ENCODE results near the gene ARF6.
"Not testable (repeated sequence)": the region's sequence is repeated elsewhere in the genome, so short reads cannot be mapped to it uniquely, and the experiment has no call there.

Gene ARF6

GRCh38 chr14:49909016-49909415 lies 16.1 kb downstream of the ARF6 start:
- no peak for DNase-seq

DNA sequence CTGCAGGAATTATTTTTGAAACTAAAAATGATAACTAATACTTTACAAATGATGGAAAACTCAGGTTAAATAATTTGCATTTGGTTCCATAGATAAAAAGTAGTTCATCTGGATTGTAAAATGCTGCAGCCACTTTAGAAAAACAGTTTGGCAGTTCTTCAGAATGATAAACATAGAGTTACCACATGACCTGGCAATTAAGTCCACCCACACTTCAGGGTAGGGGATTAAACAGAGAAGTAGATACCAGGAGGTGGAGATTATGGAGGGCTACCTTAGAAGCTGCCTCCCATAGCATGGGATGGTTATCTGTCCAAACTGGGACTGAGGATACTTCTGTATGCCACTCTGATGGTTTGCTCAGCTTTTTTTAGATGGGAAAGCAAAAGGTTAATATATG lies 22.2 kb downstream of the ARF6 start:
- DNase-seq: no peak

GRCh38 chr14:49918706-49919105 lies 25.8 kb downstream of the ARF6 start:
- DNase-seq: no peak

DNA sequence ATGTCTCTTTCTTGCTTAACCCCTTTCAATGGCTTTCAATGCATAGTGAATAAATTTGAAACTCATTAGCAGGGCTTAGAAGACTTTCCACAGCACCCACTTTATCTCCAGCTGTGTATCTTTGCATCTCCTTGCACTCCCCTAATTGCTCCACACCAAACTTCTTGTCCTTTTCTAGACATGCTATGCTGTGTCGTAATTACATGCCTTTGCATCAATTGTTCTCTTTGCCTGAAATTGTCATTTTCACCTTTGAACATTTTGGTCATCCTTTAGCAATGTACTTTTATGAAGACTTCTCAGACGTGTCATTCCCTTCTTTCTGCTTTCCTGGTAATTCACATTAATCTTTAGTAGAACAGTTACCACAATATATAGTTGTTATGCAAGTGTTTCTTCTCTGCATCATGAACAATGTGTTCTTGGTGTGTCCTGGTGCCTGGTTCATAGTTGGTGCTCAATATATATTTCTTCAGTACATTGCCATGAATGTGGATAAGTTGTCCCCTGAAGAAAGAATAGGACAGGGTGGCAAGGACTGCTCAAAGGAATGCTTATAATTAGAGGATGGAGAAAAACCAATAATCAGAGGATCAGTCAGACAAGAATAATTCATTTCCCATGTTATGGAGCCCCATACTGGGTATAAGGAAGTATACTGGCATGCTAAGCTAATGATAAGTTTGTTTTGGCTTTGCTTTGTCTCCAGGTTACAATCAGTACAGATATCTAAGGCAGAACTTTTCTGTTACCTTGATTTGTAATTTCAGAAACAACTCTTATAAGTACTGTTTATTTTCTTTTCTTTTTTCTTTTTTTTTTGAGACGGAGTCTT lies 27.2 kb downstream of the ARF6 start:
- DNase-seq: no peak

- no peak for DNase-seq
Observed at GRCh38 chr14:49920935-49921334, 28.1 kb downstream of the ARF6 start.

DNA sequence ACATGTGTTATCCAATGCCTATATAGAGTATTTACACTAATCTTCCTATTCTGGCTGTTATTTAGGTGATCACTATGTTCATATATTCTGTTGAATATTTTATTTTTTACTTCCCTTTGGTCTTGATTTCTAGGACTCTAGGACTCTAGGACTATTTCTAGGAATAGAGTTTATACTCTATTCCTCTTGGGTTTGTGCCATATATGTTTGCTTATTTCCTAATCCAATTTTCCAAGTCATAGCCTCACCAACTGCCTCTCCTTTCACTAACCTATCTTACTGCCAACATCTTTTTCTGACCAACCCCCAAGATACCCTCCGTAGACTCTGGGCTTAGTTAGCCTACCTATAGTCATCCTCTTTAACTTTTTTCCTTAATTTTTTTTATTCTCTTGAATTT lies 28.5 kb downstream of the ARF6 start:
- no peak for DNase-seq

DNA sequence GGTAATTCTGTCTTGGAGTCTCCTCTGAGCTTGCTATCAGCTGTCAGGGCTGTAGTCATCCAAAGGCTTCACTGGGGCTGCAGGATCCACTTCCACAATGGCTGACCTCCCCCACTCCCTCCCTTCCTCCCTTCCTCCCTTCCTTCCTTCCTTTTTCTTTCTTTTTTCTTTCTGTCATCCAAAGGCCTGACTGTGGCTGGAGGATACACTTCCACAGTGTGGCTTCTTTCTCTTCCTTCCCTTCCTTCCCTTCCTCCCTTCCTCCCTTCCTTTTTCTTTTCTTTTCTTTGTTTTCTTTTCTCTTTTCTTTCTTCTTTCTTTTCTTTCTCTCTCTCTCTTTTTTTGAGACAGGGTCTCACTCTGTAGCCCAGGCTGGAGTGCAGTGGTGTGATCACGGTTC lies 30.6 kb downstream of the ARF6 start:
- no peak for DNase-seq

DNA sequence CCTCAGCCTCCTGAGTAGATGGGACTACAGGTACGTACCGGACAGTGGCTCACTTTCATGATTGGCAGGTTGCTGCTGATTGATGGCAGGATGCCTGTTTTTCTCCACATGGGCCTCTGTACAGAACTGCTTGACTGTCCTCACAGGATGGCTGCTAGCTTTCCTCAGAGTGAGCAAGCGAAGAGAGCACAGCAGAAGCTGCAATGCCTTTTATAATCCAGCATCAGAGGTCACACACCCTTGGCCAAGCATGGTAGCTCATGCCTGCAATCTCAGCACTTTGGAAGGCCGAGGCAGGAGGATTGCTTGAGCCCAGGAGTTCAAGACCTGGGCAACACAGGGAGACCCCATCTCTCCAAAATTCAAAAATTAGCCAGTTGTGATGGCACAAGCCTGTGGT lies 31.0 kb downstream of the ARF6 start:
- DNase-seq: no peak

DNA sequence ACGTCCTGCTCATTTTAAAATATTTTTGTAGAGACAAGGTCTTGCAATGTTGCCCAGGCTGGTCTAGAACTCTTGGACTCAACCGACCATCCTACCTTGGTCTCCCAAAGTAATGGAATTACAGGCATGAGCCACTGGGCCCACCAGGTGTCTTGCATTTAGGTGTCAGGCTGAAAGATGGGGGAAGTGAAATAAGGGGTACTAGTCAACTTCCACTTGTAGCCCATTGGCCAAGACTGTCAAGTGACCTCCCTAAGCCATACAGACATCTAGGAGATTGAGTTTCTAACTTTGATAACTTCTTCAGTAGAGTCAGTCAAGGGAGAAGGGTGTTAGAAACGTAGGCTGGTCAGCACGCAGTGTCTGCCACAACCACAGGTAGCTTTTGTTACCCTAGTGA lies 32.0 kb downstream of the ARF6 start:
- DNase-seq: no peak

DNA sequence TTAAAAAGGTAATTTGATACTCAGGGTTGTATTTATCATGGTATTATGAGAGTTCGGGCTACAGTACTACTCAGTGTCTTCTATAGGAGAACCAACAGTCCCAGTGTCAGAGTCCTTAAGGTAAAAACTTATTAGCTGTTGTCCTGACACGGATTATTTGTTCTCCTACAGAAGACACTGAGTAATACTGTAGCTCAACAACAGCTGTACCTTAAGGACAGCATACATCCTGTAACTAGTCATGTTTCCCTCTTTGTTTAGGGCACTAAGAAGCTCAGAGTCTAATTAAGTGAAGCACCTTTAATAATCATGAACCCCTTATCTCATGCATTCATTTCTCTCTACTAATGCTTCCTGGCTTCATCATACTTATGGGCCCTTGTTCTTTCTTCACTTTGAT lies 33.9 kb downstream of the ARF6 start:
- no peak for DNase-seq

DNA sequence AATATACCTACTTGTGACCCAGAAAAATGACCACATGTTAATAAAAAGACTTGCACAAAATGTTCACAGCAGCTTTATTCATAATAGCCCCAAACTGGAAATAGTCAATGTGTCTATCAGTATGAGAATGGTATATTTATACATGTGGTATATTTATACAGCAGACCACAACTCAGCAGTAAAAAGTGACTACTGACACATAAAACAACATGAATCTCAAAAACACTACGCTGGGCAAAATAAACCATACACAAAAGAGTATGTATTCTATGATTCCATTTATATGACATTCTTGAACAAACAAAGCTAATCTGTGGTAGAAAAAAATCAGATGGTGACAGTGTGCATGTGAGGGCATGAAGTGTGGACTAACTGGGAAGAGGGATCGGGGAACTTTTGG lies 35.1 kb downstream of the ARF6 start:
- DNase-seq: no peak

DNA sequence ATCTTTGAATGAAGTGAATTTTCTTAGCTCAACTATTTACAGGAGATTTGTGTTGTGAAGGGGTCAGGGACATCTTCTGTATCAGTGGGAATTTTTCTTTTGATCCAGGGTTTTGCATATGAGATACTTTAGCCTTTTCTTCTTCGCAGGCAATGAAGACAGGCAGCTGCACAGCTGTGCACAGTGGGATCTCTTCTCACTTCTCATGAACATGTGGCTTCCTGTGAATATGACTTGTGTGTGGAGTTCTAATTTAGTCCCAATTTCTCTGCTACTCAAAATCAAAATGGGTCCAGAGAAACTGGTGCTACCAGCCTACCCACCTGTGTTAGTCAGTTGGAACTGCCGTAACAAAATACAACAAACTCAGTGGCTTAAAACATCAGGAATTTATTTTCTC lies 37.8 kb downstream of the ARF6 start:
- DNase-seq: no peak

- DNase-seq: no peak
Observed at GRCh38 chr14:49931523-49931922, 38.6 kb downstream of the ARF6 start.

DNA sequence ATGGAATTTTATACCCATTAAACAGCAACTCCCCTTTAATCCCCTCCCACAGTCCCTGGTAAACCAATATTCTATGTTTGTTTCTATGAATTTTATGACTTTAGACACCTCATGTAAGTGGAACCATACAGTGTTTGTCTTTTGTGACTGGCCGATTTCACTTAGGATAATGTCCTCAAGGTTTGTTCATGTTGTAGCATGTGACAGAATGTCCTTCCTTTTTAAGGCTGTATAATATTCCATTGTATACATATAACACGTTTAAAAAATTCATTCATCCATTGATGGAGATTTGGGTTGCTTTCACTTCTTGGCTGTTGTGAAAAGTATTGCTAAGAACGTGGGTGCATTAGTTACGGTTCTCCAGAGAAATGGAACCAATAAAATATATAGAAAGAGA lies 40.2 kb downstream of the ARF6 start:
- no peak for DNase-seq

DNA sequence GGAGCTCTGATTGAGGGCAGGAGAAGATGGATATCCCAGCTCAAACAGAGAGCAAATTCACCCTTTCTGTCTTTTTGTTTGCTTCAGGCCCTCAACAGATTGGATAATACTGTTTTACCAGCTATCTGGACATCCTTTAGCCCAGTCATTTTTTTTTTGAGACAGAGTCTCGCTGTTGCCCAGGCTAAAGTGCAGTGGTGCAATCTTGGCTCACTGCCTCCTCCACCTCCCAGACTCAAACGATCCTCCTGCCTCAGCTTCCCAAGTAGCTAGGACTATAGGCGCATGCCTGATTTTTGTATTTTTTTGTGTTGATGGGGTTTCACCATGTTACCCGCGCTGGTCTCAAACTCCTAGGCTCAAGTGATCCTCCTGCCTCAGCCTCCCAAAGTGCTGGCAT lies 40.8 kb downstream of the ARF6 start:
- no peak for DNase-seq

DNA sequence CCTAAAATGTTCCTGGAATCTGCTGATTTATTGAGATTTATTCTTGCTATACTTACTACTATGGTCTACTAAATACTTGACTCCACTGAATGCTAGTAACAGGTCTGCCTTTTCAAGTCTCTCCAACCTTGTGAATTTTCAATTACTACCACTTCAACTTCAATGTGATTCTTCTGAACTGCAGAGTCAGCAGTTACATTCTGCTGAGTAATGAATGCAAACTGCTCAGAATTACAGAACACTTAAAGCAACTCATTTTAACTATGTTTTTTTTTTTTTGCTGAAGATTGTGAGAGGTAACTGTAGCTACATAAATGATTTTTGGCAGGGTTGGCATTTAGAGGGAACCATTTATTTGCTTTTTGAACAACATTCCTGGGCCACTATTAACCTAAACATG lies 41.8 kb downstream of the ARF6 start:
- no peak for DNase-seq

GRCh38 chr14:49935526-49935925 lies 42.6 kb downstream of the ARF6 start:
- no peak for DNase-seq

DNA sequence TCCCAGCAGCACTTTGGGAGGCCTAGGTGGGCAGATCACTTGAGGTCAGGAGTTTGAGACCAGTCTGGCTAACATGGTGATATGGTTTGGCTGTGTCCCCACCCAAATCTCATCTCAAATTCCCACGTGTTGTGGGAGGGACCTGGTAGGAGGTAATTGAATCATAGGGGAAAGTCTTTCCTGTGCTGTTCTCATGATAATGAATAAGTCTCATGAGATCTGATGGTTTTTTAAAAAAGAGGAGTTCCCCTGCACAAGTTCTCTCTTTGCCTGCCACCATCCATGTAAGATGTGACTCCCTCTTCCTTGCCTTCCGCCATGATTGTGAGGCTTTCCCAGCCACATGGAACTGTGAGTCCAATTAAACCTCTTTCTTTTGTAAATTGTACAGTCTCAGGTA lies 43.4 kb downstream of the ARF6 start:
- not testable (repeated sequence) for DNase-seq

DNA sequence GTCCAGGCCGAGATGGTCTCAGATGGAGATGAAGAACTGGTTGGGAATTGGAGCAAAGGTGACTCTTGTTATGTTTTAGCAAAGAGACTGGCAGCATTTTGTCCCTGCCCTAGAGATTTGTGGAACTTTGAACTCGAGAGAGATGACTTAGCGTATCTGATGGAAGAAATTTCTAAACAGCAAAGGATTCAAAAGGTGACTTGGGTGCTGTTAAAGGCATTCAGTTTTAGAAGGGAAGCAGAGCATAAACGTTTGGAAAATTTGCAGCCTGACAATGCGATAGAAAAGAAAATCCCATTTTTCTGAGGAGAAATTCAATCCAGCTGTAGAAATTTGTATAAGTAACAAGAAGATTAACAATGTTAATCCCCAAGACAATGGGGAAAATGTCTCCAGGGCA lies 44.0 kb downstream of the ARF6 start:
- DNase-seq: not testable (repeated sequence)

DNA sequence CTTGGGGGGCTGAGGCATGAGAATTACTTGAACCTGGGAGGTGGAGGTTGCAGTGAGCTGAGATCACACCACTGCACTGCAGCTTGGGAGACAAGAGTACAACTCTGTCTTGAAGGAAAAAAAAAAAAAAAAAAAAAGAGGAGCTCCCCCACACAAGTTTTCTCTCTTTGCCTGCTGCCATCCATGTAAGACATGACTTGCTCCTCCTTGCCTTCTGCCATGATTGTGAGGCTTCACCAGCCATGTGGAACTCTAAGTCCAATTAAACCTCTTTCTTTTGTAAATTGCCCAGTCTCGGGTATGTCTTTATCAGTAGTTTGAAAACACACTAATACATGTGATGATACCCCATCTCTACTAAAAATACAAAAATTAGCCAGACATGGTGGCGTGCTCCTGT lies 46.3 kb downstream of the ARF6 start:
- not testable (repeated sequence) for DNase-seq

DNA sequence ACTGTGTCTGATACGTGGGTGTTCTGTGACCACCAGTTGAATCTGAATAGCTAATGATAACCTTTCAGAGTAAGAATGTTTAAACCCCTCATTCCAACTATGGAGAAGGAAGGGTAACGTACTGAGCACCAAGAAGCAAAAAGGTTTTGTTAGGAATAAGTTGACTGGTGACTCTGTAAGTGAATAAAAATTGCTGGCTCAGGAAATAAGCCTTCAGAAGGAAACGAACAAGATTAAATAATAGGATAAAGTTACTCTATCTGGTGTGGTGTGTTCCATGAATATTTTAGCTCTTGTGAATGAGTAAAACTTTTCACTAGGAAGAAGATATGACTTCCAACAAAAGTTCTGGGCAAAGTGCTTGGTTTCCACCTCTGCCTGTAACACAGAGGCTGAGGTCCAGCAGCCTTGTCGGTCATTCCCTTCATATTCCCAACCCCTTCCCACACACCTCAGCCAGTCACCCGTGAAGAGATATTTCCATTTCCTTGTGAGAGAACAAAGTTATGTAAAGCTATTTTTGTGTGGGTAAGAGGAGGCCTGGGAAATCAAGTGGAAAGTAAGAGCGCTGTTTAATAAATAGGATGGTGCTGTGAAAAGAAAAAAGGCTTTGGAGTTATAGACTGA lies 47.1 kb downstream of the ARF6 start:
- DNase-seq: no peak

- no peak for DNase-seq
Observed at GRCh38 chr14:49940808-49941421, 48.0 kb downstream of the ARF6 start.

GRCh38 chr14:49942090-49942489 lies 49.2 kb downstream of the ARF6 start:
- no peak for DNase-seq

- DNase-seq: no peak
Observed at GRCh38 chr14:49944501-49944900, 51.6 kb downstream of the ARF6 start.

All from stimulated activated CD4-positive, alpha-beta T cell treated with anti-CD3 and anti-CD28 coated beads, Interleukin-1b, Interleukin-23, amount 100 ng/mL, for 48 hours (primary cell).